ENCODE data around the gene ATF1. TPM values are rescaled to one million over a fixed set of nuclear protein-coding genes. Genes with fewer than 3 reads are reported as not detected.
"Not testable (repeated sequence)": the region's sequence is repeated elsewhere in the genome, so short reads cannot be mapped to it uniquely, and the experiment has no call there.

ATF1 gene
- total and polyA plus RNA-seq, 2 of the 8 experiments (the other 6 are each of a cell fraction or from before 2014, with no cell fraction given), result 23.2 to 41.8 TPM

DNA sequence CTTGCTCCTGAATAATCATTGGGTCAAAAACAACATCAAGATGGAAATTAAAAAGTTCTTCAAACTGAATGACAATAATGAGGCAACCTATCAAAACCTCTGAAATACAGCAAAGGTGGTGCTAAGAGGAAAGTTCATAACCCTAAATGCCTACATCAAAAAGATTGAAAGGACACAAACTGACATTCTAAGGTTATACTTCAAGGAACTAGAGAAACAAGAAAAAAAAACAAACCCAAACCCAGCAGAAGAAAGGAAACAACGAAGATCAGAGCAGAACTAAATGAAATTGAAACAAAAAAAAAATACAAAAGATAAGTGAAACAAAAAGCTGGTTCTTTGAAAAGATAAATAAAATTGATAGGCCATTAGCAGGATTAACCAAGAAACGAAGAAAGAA lies 105.0 kb downstream of the ATF1 start:
- H4K20me1 ChIP-seq (replicated peaks in 1 of 2; ENCODE audit: control insufficient read depth in 1 of 2, insufficient read depth in 2 of 2, low read length in 2 of 2); H2BK5ac ChIP-seq (ENCODE audit: low read depth, low read length); H3K23ac ChIP-seq (ENCODE audit: insufficient read length); POLR2A ChIA-PET (ENCODE audit: partially characterized antibody); DNase-seq (ENCODE audit: low read depth in 1 of 2, low spot score in 2 of 2); H2BK120ac ChIP-seq (replicated peaks; ENCODE audit: low read depth, low read length); H3K4me3 ChIP-seq (ENCODE audit: extremely low read depth in 1 of 4, insufficient read depth in 2 of 4, low read depth in 3 of 4, low read length in 4 of 4); H4K5ac ChIP-seq (ENCODE audit: insufficient read length, low read depth, low read length); H2BK15ac ChIP-seq (ENCODE audit: low read length); H3K27ac ChIP-seq (ENCODE audit: low read depth, low read length); H3K4ac ChIP-seq (replicated peaks; ENCODE audit: insufficient read length, low read depth, low read length); H3K79me2 ChIP-seq (ENCODE audit: control insufficient read depth in 1 of 2, insufficient read depth in 2 of 2, low read length in 2 of 2); H3K4me1 ChIP-seq (replicated peaks in 1 of 4; ENCODE audit: control insufficient read depth in 3 of 4, insufficient read depth in 4 of 4, low read length in 3 of 4); H2AFZ ChIP-seq (ENCODE audit: low read length); H4K91ac ChIP-seq (replicated peaks; ENCODE audit: insufficient read length, low read length); H3K9ac ChIP-seq (replicated peaks in 1 of 4; ENCODE audit: extremely low read depth in 1 of 4, low read depth in 3 of 4, low read length in 3 of 4); H3K23me2 ChIP-seq (ENCODE audit: low read depth, low read length); H2BK20ac ChIP-seq (ENCODE audit: low read length); CTCF ChIA-PET (ENCODE audit: partially characterized antibody); H3K4me2 ChIP-seq (ENCODE audit: insufficient read depth in 1 of 2, low read depth in 2 of 2, low read length in 2 of 2); H3K18ac ChIP-seq (ENCODE audit: extremely low read depth, low read length); H4K8ac ChIP-seq (ENCODE audit: extremely low read depth, insufficient read depth, low read length); H3K79me1 ChIP-seq (ENCODE audit: low read depth, low read length); H3K9me3 ChIP-seq (ENCODE audit: insufficient read depth in 2 of 2, low read depth in 1 of 2, low read length in 1 of 2); H3K36me3 ChIP-seq (ENCODE audit: control insufficient read depth in 2 of 4, insufficient read depth in 4 of 4, low read length in 3 of 4); H2BK12ac ChIP-seq (ENCODE audit: low read depth, low read length); H3K27me3 ChIP-seq (replicated peaks in 1 of 4; ENCODE audit: control insufficient read depth in 3 of 4, extremely low read depth in 1 of 4, insufficient read depth in 3 of 4, low read length in 3 of 4); H2AK5ac ChIP-seq (ENCODE audit: low read depth, low read length); FAIRE-seq; H3K56ac ChIP-seq (replicated peaks; ENCODE audit: insufficient read length, low read depth, low read length); H3K14ac ChIP-seq (ENCODE audit: insufficient read length): not testable (repeated sequence)
- WGBS, 2 experiments (ENCODE audit: extremely low coverage in 1 of 2, insufficient coverage in 1 of 2, insufficient read length in 1 of 2, insufficient replicate concordance in 2 of 2, low coverage in 1 of 2, low lambda C conversion rate in 2 of 2, missing lambda C conversion rate in 1 of 2), result 67% methylated on average over 2 of the region's 2 CpGs; no CpG with 5 or more reads in 1 of the 2 experiments

Small RNA genes within 50 kb of the gene (small RNA-seq; reads per million reads assigned to genes)
- gene AC013244.2 (ENCODE audit: insufficient read depth) (not detected), gene RF00019 (ENCODE audit: insufficient read depth) (not detected), gene RN7SL519P (ENCODE audit: insufficient read depth) (not detected)

Other genes starting within 250 kb of the ATF1 start
- not detected in 2 replicates for gene TMPRSS12, start 78.8 kb downstream of the ATF1 start, total RNA-seq (2021; fragmentation: NEBNext Ultra II Directional; extraction: Animal tissue kit (Norgen Biotek cat#: 25700))
- gene TMPRSS12, start 78.8 kb downstream of the ATF1 start, polyA plus RNA-seq (2011; rRNA removed), result not detected in 2 replicates
- not detected in 2 replicates for gene HIGD1C, start 188.4 kb downstream of the ATF1 start, total RNA-seq (2021; fragmentation: NEBNext Ultra II Directional; extraction: Animal tissue kit (Norgen Biotek cat#: 25700))
- not detected in 2 replicates for gene HIGD1C, start 188.4 kb downstream of the ATF1 start, polyA plus RNA-seq (2011; rRNA removed)